Kidney (tissue), 14 donors: Measurements from ENCODE around the gene POU2F3. TPM values are rescaled to one million over a fixed set of nuclear protein-coding genes. Genes with fewer than 3 reads are reported as not detected.

ENCODE experiments used
- DNase-seq, 5 donors: peaks; one replicate each; pipeline ENCODE4 v3.0.0-alpha.2; 2013 to 2020
- FAIRE-seq: peaks from 2 replicates; lab custom pipeline; 2012; peaks lifted over from hg19 to GRCh38; lab: Jason Lieb, UNC
- H3K27ac ChIP-seq, 2 donors: one replicate each; pipeline ENCODE4 v1.7.0; 2013; ENCODE audit warnings: low read depth in 2 of 2, low read length in 2 of 2, inconsistent platforms in 1 of 2
- H3K27me3 ChIP-seq: one replicate; pipeline ENCODE4 v1.7.1; 2013; ENCODE audit warnings: low read length, inconsistent platforms; ENCODE audit not compliant: control insufficient read depth, insufficient read depth
- H3K36me3 ChIP-seq, 3 donors: one replicate each; pipeline versions ENCODE4 v1.7.0 to v1.7.1; 2013; ENCODE audit warnings: low read length in 3 of 3, control low read depth in 1 of 3, inconsistent platforms in 1 of 3; ENCODE audit not compliant: insufficient read depth in 3 of 3, control insufficient read depth in 2 of 3
- H3K4me1 ChIP-seq, 3 donors: one replicate each; pipeline versions ENCODE4 v1.7.0 to v1.7.1; 2013; ENCODE audit warnings: low read length in 3 of 3, inconsistent platforms in 1 of 3, low read depth in 1 of 3; ENCODE audit not compliant: control insufficient read depth in 2 of 3, insufficient read depth in 2 of 3
- H3K4me3 ChIP-seq, 3 donors: one replicate each; pipeline versions ENCODE4 v1.7.0 to v1.8.1; 2013; ENCODE audit warnings: low read length in 3 of 3, control low read depth in 1 of 3, inconsistent platforms in 1 of 3
- H3K9ac ChIP-seq, 3 donors: one replicate each; pipeline versions ENCODE4 v1.7.0 to v1.7.1; 2013; ENCODE audit warnings: low read length in 3 of 3, control low read depth in 1 of 3, inconsistent platforms in 1 of 3
- H3K9me3 ChIP-seq, 3 donors: one replicate each; pipeline versions ENCODE4 v1.7.0 to v1.7.1; 2013; ENCODE audit warnings: low read length in 3 of 3, control low read depth in 1 of 3, inconsistent platforms in 1 of 3; ENCODE audit not compliant: control insufficient read depth in 2 of 3, insufficient read depth in 1 of 3
- intact Hi-C: fragments of 100-400 bp; cut with DNase I; formaldehyde crosslinking; loops from one replicate; pipeline ENCODE4 v1.11.1; 2022
- polyA plus RNA-seq: library from polyadenylated mRNA; stranded (reverse); fragments of 350-450 nt; fragmentation: Illumina TruSeq; extraction: RNeasy Lipid Tissue Mini Kit (QIAGEN cat#74804); gene quantifications from one replicate; pipeline ENCODE4 v1.2.3, GENCODE V29; 2014; ENCODE audit warnings: low read depth, low replicate concordance; ENCODE audit not compliant: insufficient read depth
- total RNA-seq: library from RNA; stranded (reverse); fragmentation: NEBNext Ultra II Directional; extraction: Animal tissue kit (Norgen Biotek cat#: 25700); gene quantifications from one replicate; pipeline ENCODE4 v1.2.1, GENCODE V29; 2021
- TF ChIP-seq, protein P1 (sequence below): IDR thresholded peaks from 3 replicates; pipeline ENCODE4 v1.5.1; 2012; ENCODE audit warnings: mild to moderate bottlenecking, moderate library complexity, borderline replicate concordance; ENCODE audit not compliant: insufficient read depth; ENCODE audit errors: extremely low read depth
- donor health status: control.
- donor health status: control.
- donor health status: control.
- donor health status: control.
- donor health status: control.
- donor health status: DM: yes; HTN: yes; CAD: no.
- donor health status: Normal renal cell carcinoma (clear cell type).

Gene POU2F3
- total and polyA plus RNA-seq, 2 donors from 2014 or later = 0.85 to 1.2 TPM

DNA sequence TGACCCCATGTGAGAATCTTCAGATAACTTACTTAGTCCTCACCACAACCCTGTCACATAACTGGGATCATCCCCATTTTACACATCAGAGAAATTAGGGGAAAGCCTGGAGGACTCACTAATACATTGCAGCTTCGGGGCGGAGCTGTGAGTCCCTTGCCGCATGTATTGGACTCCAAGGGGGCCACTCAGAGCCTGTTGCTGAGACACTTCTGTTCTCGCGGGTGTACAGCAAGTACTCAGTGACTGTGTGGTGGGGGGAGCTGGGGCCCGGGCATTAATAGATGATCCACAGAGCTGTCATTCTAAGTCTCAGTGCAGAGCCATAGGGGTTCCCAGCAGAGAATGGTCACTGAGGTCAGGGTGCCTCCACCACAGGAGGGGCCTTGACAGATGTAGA is 15.6 kb upstream of the POU2F3 start:
- Histone ChIP-seq H3K36me3 (peaks cover 0 to 7% (median 6%) of the 10 kb centered on the region in 3 donors), H3K9ac (no peak overlapping the region), H3K27me3 (no peaks in the 10 kb centered on the region), H3K4me3 (no peak overlapping the region), H3K4me1 (peaks cover 0 to 19% (median 11%) of the 10 kb centered on the region in 3 donors), H3K9me3 (no peaks in the 10 kb centered on the region), H3K27ac (no peak overlapping the region)
- intact Hi-C loops = no loop called here
- FAIRE-seq (no peak), DNase-seq (no peak)
- TF ChIP-seq, protein P1, sequence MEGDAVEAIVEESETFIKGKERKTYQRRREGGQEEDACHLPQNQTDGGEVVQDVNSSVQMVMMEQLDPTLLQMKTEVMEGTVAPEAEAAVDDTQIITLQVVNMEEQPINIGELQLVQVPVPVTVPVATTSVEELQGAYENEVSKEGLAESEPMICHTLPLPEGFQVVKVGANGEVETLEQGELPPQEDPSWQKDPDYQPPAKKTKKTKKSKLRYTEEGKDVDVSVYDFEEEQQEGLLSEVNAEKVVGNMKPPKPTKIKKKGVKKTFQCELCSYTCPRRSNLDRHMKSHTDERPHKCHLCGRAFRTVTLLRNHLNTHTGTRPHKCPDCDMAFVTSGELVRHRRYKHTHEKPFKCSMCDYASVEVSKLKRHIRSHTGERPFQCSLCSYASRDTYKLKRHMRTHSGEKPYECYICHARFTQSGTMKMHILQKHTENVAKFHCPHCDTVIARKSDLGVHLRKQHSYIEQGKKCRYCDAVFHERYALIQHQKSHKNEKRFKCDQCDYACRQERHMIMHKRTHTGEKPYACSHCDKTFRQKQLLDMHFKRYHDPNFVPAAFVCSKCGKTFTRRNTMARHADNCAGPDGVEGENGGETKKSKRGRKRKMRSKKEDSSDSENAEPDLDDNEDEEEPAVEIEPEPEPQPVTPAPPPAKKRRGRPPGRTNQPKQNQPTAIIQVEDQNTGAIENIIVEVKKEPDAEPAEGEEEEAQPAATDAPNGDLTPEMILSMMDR = no peak

DNA sequence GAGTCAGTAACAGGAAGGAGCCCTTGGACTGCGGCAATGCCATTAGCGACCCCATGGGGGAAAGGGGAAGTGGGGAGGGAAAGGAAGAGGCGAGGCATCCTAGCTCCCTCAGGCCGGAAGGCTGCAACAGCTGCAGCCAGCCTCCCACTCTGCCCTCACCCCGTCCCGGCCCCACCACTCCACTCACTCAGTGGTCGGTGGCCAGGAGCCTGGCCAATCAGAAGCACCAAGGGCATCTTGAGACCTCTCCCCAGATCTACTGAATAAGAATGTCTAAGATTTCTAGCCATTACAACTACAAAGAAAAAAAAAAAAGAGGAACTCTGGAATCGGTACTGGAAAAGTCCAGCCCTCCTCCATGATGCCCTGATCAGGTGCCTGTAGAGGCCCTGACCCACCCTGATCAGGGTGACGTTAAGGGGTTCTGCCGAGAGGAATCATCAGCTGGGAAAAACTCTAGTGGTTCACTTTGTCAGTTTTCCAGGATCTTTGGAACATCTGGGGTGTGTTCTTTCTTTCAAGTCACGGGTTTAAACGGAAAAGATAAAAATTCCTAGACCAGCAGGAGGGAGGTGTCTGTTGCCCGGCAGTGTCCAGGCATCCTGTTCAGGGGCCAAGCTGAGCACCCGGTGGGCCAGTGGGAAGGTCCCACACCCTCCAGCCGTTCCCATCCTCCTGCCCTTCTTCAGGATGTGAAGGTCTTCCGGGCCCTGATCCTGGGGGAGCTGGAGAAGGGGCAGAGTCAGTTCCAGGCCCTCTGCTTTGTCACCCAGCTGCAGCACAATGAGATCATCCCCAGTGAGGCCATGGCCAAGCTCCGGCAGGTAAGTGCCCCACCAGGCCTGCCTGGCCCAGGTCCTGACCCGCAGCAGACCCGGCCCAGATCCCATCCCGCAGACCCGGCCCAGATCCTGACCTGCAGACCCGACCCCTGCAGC is 14.7 kb upstream of the POU2F3 start:
- FAIRE-seq = no peak
- H3K4me3 ChIP-seq = no peak overlapping the region

DNA sequence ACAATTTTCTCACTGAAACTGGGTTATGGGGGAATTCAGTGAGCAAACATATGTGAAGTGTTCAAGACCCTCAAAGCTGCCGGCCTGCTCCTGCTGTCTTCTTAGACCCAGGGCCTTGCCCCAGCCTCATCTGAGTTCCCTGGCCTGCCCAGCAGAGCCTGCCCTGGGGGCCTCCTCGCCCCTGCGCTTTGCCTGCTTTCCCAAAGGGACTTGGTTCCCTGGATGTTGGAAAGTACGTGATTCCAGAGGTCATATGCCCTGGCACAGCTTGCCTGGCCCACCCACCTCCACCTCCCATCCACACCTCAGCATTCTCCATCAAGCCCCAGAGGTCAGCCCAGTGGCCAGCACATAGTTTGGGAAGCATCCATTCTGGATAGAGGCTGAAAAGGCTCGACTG is 13.7 kb upstream of the POU2F3 start:
- DNase-seq = peak in 2 of 5 donors; percentile 24 to 67
- Histone ChIP-seq H3K4me3 (no peak overlapping the region), H3K36me3 (peaks cover 0 to 7% (median 6%) of the 10 kb centered on the region in 3 donors), H3K4me1 (peaks cover 0 to 6% (median 0%) of the 10 kb centered on the region in 3 donors), H3K9ac (no peak overlapping the region), H3K27me3 (no peaks in the 10 kb centered on the region), H3K27ac (no peak overlapping the region), H3K9me3 (no peaks in the 10 kb centered on the region)
- FAIRE-seq = no peak
- intact Hi-C loops = loop anchor here (5.0 kb wide), 1 partner anchor 54 kb away; no protein-coding TSS in a partner anchor
- TF ChIP-seq, protein P1 = no peak

More for the DNA sequence above, 14.7 kb upstream of the POU2F3 start:
- Histone ChIP-seq H3K27me3 (no peaks in the 10 kb centered on the region), H3K4me1 (peaks cover 0 to 16% (median 7%) of the 10 kb centered on the region in 3 donors), H3K9me3 (no peaks in the 10 kb centered on the region), H3K9ac (no peak overlapping the region), H3K36me3 (peaks cover 0 to 7% (median 6%) of the 10 kb centered on the region in 3 donors), H3K27ac (peak overlapping the region; percentile 36 to 61)
- TF ChIP-seq, protein P1 = no peak
- intact Hi-C loops = loop anchor here (5.0 kb wide), 1 partner anchor 53 kb away; no protein-coding TSS in a partner anchor
- peak in 4 of 5 donors; percentile 55 to 84 (median 70) for DNase-seq
